ENCODE measurements around the gene YARS1. TPM values are rescaled to one million over a fixed set of nuclear protein-coding genes. Genes with fewer than 3 reads are reported as not detected.

YARS1 gene
- total and polyA plus RNA-seq, 2 of the 13 experiments (the other 11 are each of a cell fraction or from before 2014, with no cell fraction given) = 50.1 to 113 TPM

GRCh38 chr1:32786856-32787255, 30.3 kb downstream of the YARS1 start:
- in situ Hi-C loops (cut with HindIII; ENCODE audit: extremely low pct_ligation_motif_present, low pct_unique_long_range_greater_than_20kb) (no loop called here), intact Hi-C loops (cut with micrococcal nuclease; ENCODE audit: unreplicated experiment) (no loop called here)
- TF ChIP-seq ARNT (IDR thresholded peaks at IDR 0.05) (no peak), STAG1 (CRISPR knock-in tag; IDR thresholded peaks at IDR 0.05) (peak; percentile 18)
- TF ChIP-seq, protein P1, sequence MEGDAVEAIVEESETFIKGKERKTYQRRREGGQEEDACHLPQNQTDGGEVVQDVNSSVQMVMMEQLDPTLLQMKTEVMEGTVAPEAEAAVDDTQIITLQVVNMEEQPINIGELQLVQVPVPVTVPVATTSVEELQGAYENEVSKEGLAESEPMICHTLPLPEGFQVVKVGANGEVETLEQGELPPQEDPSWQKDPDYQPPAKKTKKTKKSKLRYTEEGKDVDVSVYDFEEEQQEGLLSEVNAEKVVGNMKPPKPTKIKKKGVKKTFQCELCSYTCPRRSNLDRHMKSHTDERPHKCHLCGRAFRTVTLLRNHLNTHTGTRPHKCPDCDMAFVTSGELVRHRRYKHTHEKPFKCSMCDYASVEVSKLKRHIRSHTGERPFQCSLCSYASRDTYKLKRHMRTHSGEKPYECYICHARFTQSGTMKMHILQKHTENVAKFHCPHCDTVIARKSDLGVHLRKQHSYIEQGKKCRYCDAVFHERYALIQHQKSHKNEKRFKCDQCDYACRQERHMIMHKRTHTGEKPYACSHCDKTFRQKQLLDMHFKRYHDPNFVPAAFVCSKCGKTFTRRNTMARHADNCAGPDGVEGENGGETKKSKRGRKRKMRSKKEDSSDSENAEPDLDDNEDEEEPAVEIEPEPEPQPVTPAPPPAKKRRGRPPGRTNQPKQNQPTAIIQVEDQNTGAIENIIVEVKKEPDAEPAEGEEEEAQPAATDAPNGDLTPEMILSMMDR (CRISPR knock-in tag; IDR thresholded peaks at IDR 0.05) = peak; percentile 18; the same call in 1 of the 2 replicates
- no TSS peak for BruUV-seq (replicated peaks)
- CTCF ChIA-PET (ENCODE audit: low intra/inter-chr PET ratio, low total read pairs) = interaction anchor here (1.2 kb wide), 1 partner anchor 75 kb away, joined by 3 read pairs; no protein-coding TSS in a partner anchor
- Histone ChIP-seq H3K4me1 (ENCODE audit: insufficient read depth, low read length) (no peaks in the 10 kb centered on the region), H3K79me2 (ENCODE audit: insufficient read depth, low read length) (no peaks in the 10 kb centered on the region), H3K9me3 (ENCODE audit: low read length) (no peaks in the 10 kb centered on the region), H3K27ac (ENCODE audit: extremely low read length, insufficient read depth, low read length) (no peak overlapping the region), H2AFZ (ENCODE audit: low read length) (no peak overlapping the region), H3K27me3 (ENCODE audit: control insufficient read depth in 1 of 2, insufficient read depth in 2 of 2, low read length in 2 of 2) (no peaks in the 10 kb centered on the region), H3K9ac (ENCODE audit: insufficient read depth, low read depth, low read length) (no peak overlapping the region), H3K36me3 (replicated peaks in 1 of 2; ENCODE audit: control insufficient read depth in 1 of 2, insufficient read depth in 2 of 2, low read length in 2 of 2) (peaks cover 25 to 81% of the 10 kb centered on the region in 2 experiments), H3K4me3 (replicated peaks in 1 of 3; ENCODE audit: insufficient read depth in 1 of 3, low read depth in 2 of 3, low read length in 3 of 3) (no peak overlapping the region), H4K20me1 (ENCODE audit: insufficient read depth, low read length) (no peaks in the 10 kb centered on the region), H3K4me2 (ENCODE audit: low read depth, low read length) (no peak overlapping the region)
- ATAC-seq (no peak), DNase-seq (ENCODE audit: low spot score) (peak; percentile 16), FAIRE-seq (no peak)
- WGBS (ENCODE audit: low lambda C conversion rate) = 95% methylated on average over 4 of the region's 4 CpGs
- POLR2A ChIA-PET = no interaction called here

DNA sequence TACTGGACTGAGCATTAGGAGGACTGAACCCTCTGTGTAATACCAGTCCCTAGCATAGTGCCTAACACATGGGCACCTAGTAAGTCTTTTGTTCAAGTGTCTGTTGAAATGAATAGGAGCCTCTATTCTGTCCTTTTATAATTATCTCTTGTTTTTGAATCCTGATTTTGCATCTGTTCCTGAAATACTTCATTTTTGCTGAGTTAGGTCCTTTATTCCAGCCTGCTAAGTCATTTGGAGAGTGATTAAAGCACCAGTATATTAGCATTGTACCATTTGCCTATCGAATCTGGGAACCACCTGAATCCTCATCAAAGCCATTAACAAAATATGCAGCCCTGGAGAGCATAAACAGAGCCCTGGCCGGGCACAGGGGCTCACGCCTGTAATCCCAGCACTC, 32.3 kb downstream of the YARS1 start:
- H4K20me1 ChIP-seq (ENCODE audit: insufficient read depth, low read length) = no peaks in the 10 kb centered on the region
- in situ Hi-C loops (cut with HindIII; ENCODE audit: extremely low pct_ligation_motif_present, low pct_unique_long_range_greater_than_20kb) = no loop called here
- H3K4me1 ChIP-seq (ENCODE audit: insufficient read depth, low read length) = no peaks in the 10 kb centered on the region
- FAIRE-seq (no peak), DNase-seq (ENCODE audit: low spot score) (no peak), ATAC-seq (no peak)
- no TSS peak for BruUV-seq (replicated peaks)
- no peaks in the 10 kb centered on the region for H3K27me3 ChIP-seq (ENCODE audit: control insufficient read depth in 1 of 2, insufficient read depth in 2 of 2, low read length in 2 of 2)
- H2AFZ ChIP-seq (ENCODE audit: low read length) = no peak overlapping the region
- no peak overlapping the region for H3K27ac ChIP-seq (ENCODE audit: extremely low read length, insufficient read depth, low read length)
- ChIA-PET POLR2A (no interaction called here), CTCF (ENCODE audit: low intra/inter-chr PET ratio, low total read pairs) (no interaction called here)
- H3K4me2 ChIP-seq (ENCODE audit: low read depth, low read length) = no peak overlapping the region
- no peaks in the 10 kb centered on the region for H3K79me2 ChIP-seq (ENCODE audit: insufficient read depth, low read length)
- peaks cover 36 to 88% of the 10 kb centered on the region in 2 experiments for H3K36me3 ChIP-seq (replicated peaks in 1 of 2; ENCODE audit: control insufficient read depth in 1 of 2, insufficient read depth in 2 of 2, low read length in 2 of 2)
- H3K9me3 ChIP-seq (ENCODE audit: low read length) = no peaks in the 10 kb centered on the region
- 100% methylated on average over 3 of the region's 3 CpGs for WGBS (ENCODE audit: low lambda C conversion rate)
- peak; percentile 36 to 61; a peak in 3 of 4 replicates for TF ChIP-seq MAFK (conservative IDR thresholded peaks at IDR 0.05 in 1 of 2, IDR thresholded peaks at IDR 0.05 in 1 of 2; ENCODE audit: low read length in 2 of 2)
- 0 out of 2 replicates have a peak, but pooled peaks have one; percentile 30 for TF ChIP-seq MAFF (IDR thresholded peaks at IDR 0.05; ENCODE audit: low read depth, low read length)
- no peak for TF ChIP-seq FOXP1 (IDR thresholded peaks at IDR 0.05)
- no peak for TF ChIP-seq FOXP1 (CRISPR knock-in tag; IDR thresholded peaks at IDR 0.05)
- intact Hi-C loops (cut with micrococcal nuclease; ENCODE audit: unreplicated experiment) = no loop called here
- no peak overlapping the region for H3K9ac ChIP-seq (ENCODE audit: insufficient read depth, low read depth, low read length)
- H3K4me3 ChIP-seq (replicated peaks in 1 of 3; ENCODE audit: insufficient read depth in 1 of 3, low read depth in 2 of 3, low read length in 3 of 3) = no peak overlapping the region

Measured in HepG2 (cell line).